DND-41 (cell line): Measurements from ENCODE around the gene BLCAP.
"Not testable (repeated sequence)": the region's sequence is repeated elsewhere in the genome, so short reads cannot be mapped to it uniquely, and the experiment has no call there.

ENCODE experiments used
- ATAC-seq: fragments of 200-7000 bp; cut with Tn5 transposase; 3 replicates; pipeline ENCODE4 v1.9.1; 2021; ENCODE audit warnings: low read depth; ENCODE audit not compliant: insufficient read depth
- DNase-seq: peaks from one replicate; pipeline ENCODE4 v3.0.0-alpha.2; 2020
- H2AFZ ChIP-seq: 2 replicates; pipeline ENCODE4 v1.6.0; 2012; ENCODE audit warnings: low read depth, low read length
- H3K27ac ChIP-seq: 2 replicates; pipeline ENCODE4 v1.5.1; 2012; ENCODE audit warnings: low read length, inconsistent platforms
- H3K27me3 ChIP-seq: fragments of 200-600 bp; sonication (generic); 2 replicates; pipeline ENCODE4 v1.6.0; 2012; ENCODE audit warnings: low read length, mild to moderate bottlenecking, inconsistent platforms; ENCODE audit not compliant: insufficient read depth, poor library complexity
- H3K36me3 ChIP-seq: 2 replicates; pipeline ENCODE4 v1.5.1; 2012; ENCODE audit warnings: low read length, inconsistent platforms; ENCODE audit not compliant: insufficient read depth
- H3K4me1 ChIP-seq: 2 replicates; pipeline ENCODE4 v1.5.1; 2012; ENCODE audit warnings: mild to moderate bottlenecking, low read length; ENCODE audit not compliant: insufficient read depth
- H3K4me2 ChIP-seq: 2 replicates; pipeline ENCODE4 v1.6.0; 2012; ENCODE audit warnings: mild to moderate bottlenecking, moderate library complexity, low read length, inconsistent platforms; ENCODE audit not compliant: insufficient read depth
- H3K4me3 ChIP-seq, 2 experiments: fragments of 200-600 bp in 1 of 2; shearing (Covaris generic) in 1 of 2; 2 replicates each; pipeline ENCODE4 v1.5.1; 2012 to 2016; ENCODE audit warnings: inconsistent platforms in 2 of 2, low read length in 2 of 2, mild to moderate bottlenecking in 2 of 2, low read depth in 1 of 2, moderate library complexity in 1 of 2
- H3K79me2 ChIP-seq: 2 replicates; pipeline ENCODE4 v1.6.0; 2012; ENCODE audit warnings: low read length, inconsistent platforms; ENCODE audit not compliant: insufficient read depth
- H3K9ac ChIP-seq: 2 replicates; pipeline ENCODE4 v1.6.0; 2012; ENCODE audit warnings: low read depth, mild to moderate bottlenecking, inconsistent platforms, low read length, moderate library complexity
- H3K9me3 ChIP-seq: 2 replicates; pipeline ENCODE4 v1.5.1; 2012; ENCODE audit warnings: low read length, moderate library complexity, mild to moderate bottlenecking, inconsistent platforms; ENCODE audit not compliant: insufficient read depth, severe bottlenecking
- H4K20me1 ChIP-seq: 2 replicates; pipeline ENCODE4 v1.6.0; 2012; ENCODE audit warnings: low read length; ENCODE audit not compliant: insufficient read depth
- EZH2 ChIP-seq: IDR thresholded peaks from 3 replicates; pipeline ENCODE4 v1.6.1; 2012; ENCODE audit warnings: borderline replicate concordance, low read depth, mild to moderate bottlenecking, moderate library complexity, low read length, inconsistent platforms; ENCODE audit not compliant: severe bottlenecking
- TF ChIP-seq, protein P1 (sequence below): IDR thresholded peaks from 2 replicates; pipeline ENCODE4 v1.5.1; 2012; ENCODE audit warnings: borderline replicate concordance, low read length, moderate library complexity, mild to moderate bottlenecking; ENCODE audit not compliant: poor library complexity, severe bottlenecking; ENCODE audit errors: extremely low read depth

BLCAP gene

DNA sequence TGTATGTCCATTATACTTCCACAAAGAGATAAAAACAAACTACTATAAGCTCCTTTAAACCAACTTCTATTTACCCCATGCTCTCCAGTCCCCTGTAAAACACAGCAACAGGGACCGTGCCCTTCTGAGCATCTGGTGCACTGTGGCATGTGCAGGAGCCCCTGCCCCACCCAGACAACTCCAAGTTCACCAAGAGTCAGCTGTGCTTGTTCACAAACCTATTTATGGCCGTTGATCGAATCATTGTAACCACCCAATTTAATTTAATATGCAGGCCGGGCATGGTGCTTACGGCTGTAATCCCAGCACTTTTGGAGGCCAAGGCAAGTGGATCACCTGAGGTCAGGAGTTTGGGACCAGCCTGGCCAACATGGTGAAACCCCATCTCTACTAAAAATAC, 13.7 kb upstream of the BLCAP start:
- H4K20me1 ChIP-seq: no peaks in the 10 kb centered on the region
- TF ChIP-seq, protein P1, sequence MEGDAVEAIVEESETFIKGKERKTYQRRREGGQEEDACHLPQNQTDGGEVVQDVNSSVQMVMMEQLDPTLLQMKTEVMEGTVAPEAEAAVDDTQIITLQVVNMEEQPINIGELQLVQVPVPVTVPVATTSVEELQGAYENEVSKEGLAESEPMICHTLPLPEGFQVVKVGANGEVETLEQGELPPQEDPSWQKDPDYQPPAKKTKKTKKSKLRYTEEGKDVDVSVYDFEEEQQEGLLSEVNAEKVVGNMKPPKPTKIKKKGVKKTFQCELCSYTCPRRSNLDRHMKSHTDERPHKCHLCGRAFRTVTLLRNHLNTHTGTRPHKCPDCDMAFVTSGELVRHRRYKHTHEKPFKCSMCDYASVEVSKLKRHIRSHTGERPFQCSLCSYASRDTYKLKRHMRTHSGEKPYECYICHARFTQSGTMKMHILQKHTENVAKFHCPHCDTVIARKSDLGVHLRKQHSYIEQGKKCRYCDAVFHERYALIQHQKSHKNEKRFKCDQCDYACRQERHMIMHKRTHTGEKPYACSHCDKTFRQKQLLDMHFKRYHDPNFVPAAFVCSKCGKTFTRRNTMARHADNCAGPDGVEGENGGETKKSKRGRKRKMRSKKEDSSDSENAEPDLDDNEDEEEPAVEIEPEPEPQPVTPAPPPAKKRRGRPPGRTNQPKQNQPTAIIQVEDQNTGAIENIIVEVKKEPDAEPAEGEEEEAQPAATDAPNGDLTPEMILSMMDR: no peak
- TF ChIP-seq EZH2: no peak
- H3K79me2 ChIP-seq: no peaks in the 10 kb centered on the region
- H3K4me1 ChIP-seq: no peaks in the 10 kb centered on the region
- H3K27ac ChIP-seq: no peak overlapping the region
- H3K27me3 ChIP-seq: peaks cover 15% of the 10 kb centered on the region
- no peak overlapping the region for H3K4me3 ChIP-seq
- no peaks in the 10 kb centered on the region for H3K9me3 ChIP-seq
- no peak overlapping the region for H2AFZ ChIP-seq
- no peak overlapping the region for H3K4me2 ChIP-seq
- H3K9ac ChIP-seq: no peak overlapping the region
- ATAC-seq: no peak
- H3K36me3 ChIP-seq: no peaks in the 10 kb centered on the region
- DNase-seq: no peak

DNA sequence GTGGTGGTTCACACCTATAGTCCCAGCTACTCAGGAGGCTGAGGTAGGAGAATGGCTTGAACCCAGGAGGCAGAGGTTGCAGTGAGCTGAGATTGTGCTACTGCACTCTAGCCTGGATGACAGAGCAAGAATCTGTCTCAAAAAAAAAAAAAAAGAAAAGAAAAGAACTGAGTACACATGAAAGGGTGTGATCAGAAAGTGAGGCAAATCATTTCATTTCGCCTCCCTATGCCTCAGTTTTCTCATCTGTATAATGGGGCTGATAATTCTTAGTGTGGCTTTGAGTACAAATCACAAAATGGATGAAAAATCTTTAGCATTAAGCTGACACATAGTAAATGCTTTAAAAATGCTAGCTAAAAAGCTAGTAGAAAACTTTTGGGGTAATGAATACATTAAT, 13.2 kb upstream of the BLCAP start:
- not testable (repeated sequence) for H3K4me3 ChIP-seq, H3K9ac ChIP-seq, H3K27ac ChIP-seq, H2AFZ ChIP-seq, ATAC-seq, H3K4me1 ChIP-seq, H3K9me3 ChIP-seq, H3K79me2 ChIP-seq, DNase-seq, H4K20me1 ChIP-seq, H3K36me3 ChIP-seq, H3K4me2 ChIP-seq
- peaks cover 15% of the 10 kb centered on the region for H3K27me3 ChIP-seq

DNA sequence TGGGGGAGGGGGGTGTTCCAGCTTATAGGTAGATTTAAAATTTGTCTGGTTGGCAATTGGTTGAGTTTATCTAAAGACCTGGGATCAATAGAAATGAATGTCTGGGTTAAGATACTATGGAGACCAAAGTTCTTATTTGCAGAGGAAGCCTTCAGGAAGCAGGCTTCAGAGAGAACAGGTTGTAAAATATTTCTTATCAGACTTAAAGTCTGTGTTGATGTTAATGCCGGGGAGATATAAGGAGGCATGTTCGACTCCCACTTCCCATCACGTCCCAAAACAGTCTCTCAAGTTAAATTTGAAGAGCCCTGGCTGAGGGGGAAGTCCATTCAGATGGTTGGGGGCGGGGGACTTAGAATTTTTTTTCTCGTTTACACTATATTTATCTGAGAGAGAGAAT, 12.3 kb upstream of the BLCAP start:
- Histone ChIP-seq H2AFZ (no peak overlapping the region), H3K36me3 (no peaks in the 10 kb centered on the region), H3K9me3 (no peaks in the 10 kb centered on the region), H3K27me3 (peaks cover 13% of the 10 kb centered on the region), H3K27ac (no peak overlapping the region), H3K9ac (no peak overlapping the region), H4K20me1 (no peaks in the 10 kb centered on the region), H3K79me2 (no peaks in the 10 kb centered on the region), H3K4me2 (no peak overlapping the region), H3K4me1 (no peaks in the 10 kb centered on the region), H3K4me3 (no peak overlapping the region)
- no peak for DNase-seq
- TF ChIP-seq, protein P1: no peak
- no peak for TF ChIP-seq EZH2
- ATAC-seq: no peak

DNA sequence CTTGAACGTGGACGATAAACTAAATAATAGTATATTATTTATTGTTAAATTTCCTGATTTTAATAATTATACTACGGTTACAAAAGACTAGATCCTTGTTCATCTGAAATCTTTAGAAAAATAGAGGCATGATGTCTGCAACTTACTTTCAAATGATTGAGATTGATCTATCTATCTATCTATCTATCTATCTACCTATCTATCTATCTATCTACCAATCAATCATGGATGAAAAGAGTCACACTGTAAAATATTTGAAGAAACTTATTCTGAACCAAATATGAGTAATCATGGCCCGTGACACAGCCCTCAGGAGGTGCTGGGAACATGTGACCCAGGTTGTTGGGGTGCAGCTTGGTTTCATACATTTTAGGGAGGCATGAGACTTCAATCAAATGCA, 11.7 kb upstream of the BLCAP start:
- Histone ChIP-seq H3K27me3 (peaks cover 11% of the 10 kb centered on the region), H4K20me1 (no peaks in the 10 kb centered on the region), H2AFZ (no peak overlapping the region), H3K9me3 (no peaks in the 10 kb centered on the region), H3K79me2 (no peaks in the 10 kb centered on the region), H3K4me1 (no peaks in the 10 kb centered on the region), H3K27ac (no peak overlapping the region), H3K4me3 (no peak overlapping the region), H3K36me3 (no peaks in the 10 kb centered on the region), H3K4me2 (no peak overlapping the region), H3K9ac (no peak overlapping the region)
- ATAC-seq: no peak
- TF ChIP-seq EZH2: no peak
- TF ChIP-seq, protein P1: no peak
- DNase-seq: no peak
